ENCODE results near the gene SORCS2.

Gene SORCS2

GRCh38 chr4:7427831-7428260 lies 235.5 kb downstream of the SORCS2 start:
- Histone ChIP-seq H3K4me2 (ENCODE audit: low read length) (no peak overlapping the region), H3K4me1 (ENCODE audit: insufficient read depth, low read length, severe bottlenecking) (no peaks in the 10 kb centered on the region), H3K4me3 (ENCODE audit: low read depth, low read length, poor library complexity, severe bottlenecking) (no peak overlapping the region), H3K79me2 (ENCODE audit: insufficient read depth, low read length) (no peaks in the 10 kb centered on the region), H2AFZ (ENCODE audit: low read length) (no peak overlapping the region), H3K27me3 (ENCODE audit: insufficient read depth, low read length) (no peaks in the 10 kb centered on the region), H3K9ac (ENCODE audit: low read length) (no peak overlapping the region), H3K36me3 (ENCODE audit: insufficient read depth, low read length) (no peaks in the 10 kb centered on the region), H4K20me1 (ENCODE audit: insufficient read depth, low read length) (no peaks in the 10 kb centered on the region), H3K27ac (ENCODE audit: low read depth, low read length, poor library complexity, severe bottlenecking) (no peak overlapping the region), H3F3A (ENCODE audit: insufficient read depth, low read length) (no peaks in the 10 kb centered on the region), H3K9me3 (ENCODE audit: low read length) (no peaks in the 10 kb centered on the region), H3K9me2 (ENCODE audit: low read depth, low read length) (no peaks in the 10 kb centered on the region)
- TF ChIP-seq EZH2 (IDR thresholded peaks at IDR 0.05; ENCODE audit: borderline replicate concordance, low read length) (no peak), CTCF (IDR thresholded peaks at IDR 0.05; ENCODE audit: low read length) (no peak)

- Histone ChIP-seq H3K4me3 (ENCODE audit: low read depth, low read length, poor library complexity, severe bottlenecking) (no peak overlapping the region), H3K9me3 (ENCODE audit: low read length) (no peaks in the 10 kb centered on the region), H3K79me2 (ENCODE audit: insufficient read depth, low read length) (no peaks in the 10 kb centered on the region), H3K36me3 (ENCODE audit: insufficient read depth, low read length) (no peaks in the 10 kb centered on the region), H3K9me2 (ENCODE audit: low read depth, low read length) (no peaks in the 10 kb centered on the region), H3K4me1 (ENCODE audit: insufficient read depth, low read length, severe bottlenecking) (no peaks in the 10 kb centered on the region), H3F3A (ENCODE audit: insufficient read depth, low read length) (no peaks in the 10 kb centered on the region), H4K20me1 (ENCODE audit: insufficient read depth, low read length) (no peaks in the 10 kb centered on the region), H3K4me2 (ENCODE audit: low read length) (no peak overlapping the region), H3K27me3 (ENCODE audit: insufficient read depth, low read length) (no peaks in the 10 kb centered on the region), H3K9ac (ENCODE audit: low read length) (no peak overlapping the region), H2AFZ (ENCODE audit: low read length) (no peak overlapping the region), H3K27ac (ENCODE audit: low read depth, low read length, poor library complexity, severe bottlenecking) (no peak overlapping the region)
- TF ChIP-seq EZH2 (IDR thresholded peaks at IDR 0.05; ENCODE audit: borderline replicate concordance, low read length) (no peak), CTCF (IDR thresholded peaks at IDR 0.05; ENCODE audit: low read length) (no peak)
These were observed 236.1 kb downstream of the SORCS2 start for GRCh38 chr4:7428261-7429068.

- Histone ChIP-seq H3K27me3 (ENCODE audit: insufficient read depth, low read length) (no peaks in the 10 kb centered on the region), H3K9me3 (ENCODE audit: low read length) (no peaks in the 10 kb centered on the region), H3K9ac (ENCODE audit: low read length) (no peak overlapping the region), H3K36me3 (ENCODE audit: insufficient read depth, low read length) (no peaks in the 10 kb centered on the region), H3K79me2 (ENCODE audit: insufficient read depth, low read length) (no peaks in the 10 kb centered on the region), H3F3A (ENCODE audit: insufficient read depth, low read length) (no peaks in the 10 kb centered on the region), H4K20me1 (ENCODE audit: insufficient read depth, low read length) (no peaks in the 10 kb centered on the region), H3K27ac (ENCODE audit: low read depth, low read length, poor library complexity, severe bottlenecking) (no peak overlapping the region), H3K4me1 (ENCODE audit: insufficient read depth, low read length, severe bottlenecking) (no peaks in the 10 kb centered on the region), H2AFZ (ENCODE audit: low read length) (no peak overlapping the region), H3K9me2 (ENCODE audit: low read depth, low read length) (no peaks in the 10 kb centered on the region), H3K4me2 (ENCODE audit: low read length) (no peak overlapping the region), H3K4me3 (ENCODE audit: low read depth, low read length, poor library complexity, severe bottlenecking) (no peak overlapping the region)
- TF ChIP-seq CTCF (IDR thresholded peaks at IDR 0.05; ENCODE audit: low read length) (no peak), EZH2 (IDR thresholded peaks at IDR 0.05; ENCODE audit: borderline replicate concordance, low read length) (no peak)
These were observed 236.7 kb downstream of the SORCS2 start for GRCh38 chr4:7429069-7429416.

Measured in OCI-LY1 (cell line).